Esophagus muscularis mucosa (tissue), 4 donors: ENCODE results near the gene SOX30. TPM values are rescaled to one million over a fixed set of nuclear protein-coding genes. Genes with fewer than 3 reads are reported as not detected.

Experiments used
- DNase-seq: peaks from one replicate; pipeline ENCODE4 v3.0.0-alpha.2; 2017; ENCODE audit errors: extremely low spot score
- H3K27ac ChIP-seq, 4 donors: fragments of 200-600 bp; sonication (generic); replicated peaks in 1 of 4; 1 replicate in 3 of 4; 2 replicates in 1 of 4; pipeline ENCODE4 v1.5.1; 2016 to 2019; ENCODE audit warnings: mild to moderate bottlenecking in 1 of 4
- H3K27me3 ChIP-seq, 4 donors: fragments of 200-600 bp; sonication (generic); one replicate each; pipeline versions ENCODE4 v1.5.1 to v1.6.0; 2016 to 2019
- H3K36me3 ChIP-seq, 4 donors: fragments of 200-600 bp; sonication (generic); one replicate each; pipeline ENCODE4 v1.5.1; 2016 to 2019
- H3K4me1 ChIP-seq, 4 donors: fragments of 200-600 bp; sonication (generic); one replicate each; pipeline ENCODE4 v1.5.1; 2016 to 2019
- H3K4me3 ChIP-seq, 4 donors: fragments of 200-600 bp; sonication (generic); 1 replicate in 2 of 4; 2 replicates in 2 of 4; pipeline ENCODE4 v1.5.1; 2016 to 2019; ENCODE audit warnings: mild to moderate bottlenecking in 4 of 4, moderate library complexity in 1 of 4
- H3K9me3 ChIP-seq, 4 donors: fragments of 200-600 bp; sonication (generic); 1 replicate in 3 of 4; 2 replicates in 1 of 4; pipeline ENCODE4 v1.5.1; 2016 to 2019
- EP300 ChIP-seq: sonication (generic); formaldehyde crosslinking; IDR thresholded peaks from one replicate; pipeline ENCODE4 v1.6.1; 2017; ENCODE audit warnings: antibody characterized with exemption
- POLR2A ChIP-seq: fragments of 450-650 bp; IDR thresholded peaks from one replicate; pipeline ENCODE4 v1.6.1; 2017; ENCODE audit warnings: antibody characterized with exemption, moderate library complexity, mild to moderate bottlenecking, low read depth
- POLR2AphosphoS5 ChIP-seq, 2 donors: sonication (generic); formaldehyde crosslinking; IDR thresholded peaks; one replicate each; pipeline ENCODE4 v1.6.1; 2017; ENCODE audit warnings: antibody characterized with exemption in 2 of 2
- whole genome bisulfite sequencing: methylation state at CpG from one replicate; pipeline ENCODE4 v1.1.5; 2018; 5-methylcytosine and 5-hydroxymethylcytosine counted together
- intact Hi-C: fragments of 100-400 bp; cut with DNase I; formaldehyde crosslinking; loops from one replicate; pipeline ENCODE4 v1.15.1; 2023
- total RNA-seq, 4 donors: library from RNA; depleted of rRNA; stranded (reverse); fragments of >200 nt; gene quantifications; one replicate each; pipeline versions ENCODE4 v1.1.0 to v1.2.1, GENCODE V29; 2016
- TF ChIP-seq, protein P1 (sequence below), 3 experiments: fragments of 200-600 bp in 2 of 3; fragments of 450-650 bp in 1 of 3; sonication (generic) in 2 of 3; IDR thresholded peaks; one replicate each; pipeline ENCODE4 v1.5.1; 2017 to 2019; ENCODE audit warnings: antibody characterized with exemption in 3 of 3, mild to moderate bottlenecking in 2 of 3, moderate library complexity in 1 of 3

SOX30 gene
- total RNA-seq, 4 donors from 2014 or later = 0.17 to 0.34 TPM; not detected in 2

GRCh38 chr5:157592594-157592993 lies 59.6 kb downstream of the SOX30 start:
- Histone ChIP-seq H3K36me3 (no peaks in the 10 kb centered on the region), H3K4me3 (no peak overlapping the region), H3K27me3 (no peaks in the 10 kb centered on the region), H3K4me1 (peaks cover 0 to 7% (median 5%) of the 10 kb centered on the region in 4 donors), H3K9me3 (no peaks in the 10 kb centered on the region), H3K27ac (no peak overlapping the region)
- no peak for DNase-seq
- no peak for TF ChIP-seq POLR2A
- TF ChIP-seq POLR2AphosphoS5 (IDR thresholded peaks at IDR 0.05) = no peak
- TF ChIP-seq, protein P1, sequence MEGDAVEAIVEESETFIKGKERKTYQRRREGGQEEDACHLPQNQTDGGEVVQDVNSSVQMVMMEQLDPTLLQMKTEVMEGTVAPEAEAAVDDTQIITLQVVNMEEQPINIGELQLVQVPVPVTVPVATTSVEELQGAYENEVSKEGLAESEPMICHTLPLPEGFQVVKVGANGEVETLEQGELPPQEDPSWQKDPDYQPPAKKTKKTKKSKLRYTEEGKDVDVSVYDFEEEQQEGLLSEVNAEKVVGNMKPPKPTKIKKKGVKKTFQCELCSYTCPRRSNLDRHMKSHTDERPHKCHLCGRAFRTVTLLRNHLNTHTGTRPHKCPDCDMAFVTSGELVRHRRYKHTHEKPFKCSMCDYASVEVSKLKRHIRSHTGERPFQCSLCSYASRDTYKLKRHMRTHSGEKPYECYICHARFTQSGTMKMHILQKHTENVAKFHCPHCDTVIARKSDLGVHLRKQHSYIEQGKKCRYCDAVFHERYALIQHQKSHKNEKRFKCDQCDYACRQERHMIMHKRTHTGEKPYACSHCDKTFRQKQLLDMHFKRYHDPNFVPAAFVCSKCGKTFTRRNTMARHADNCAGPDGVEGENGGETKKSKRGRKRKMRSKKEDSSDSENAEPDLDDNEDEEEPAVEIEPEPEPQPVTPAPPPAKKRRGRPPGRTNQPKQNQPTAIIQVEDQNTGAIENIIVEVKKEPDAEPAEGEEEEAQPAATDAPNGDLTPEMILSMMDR (IDR thresholded peaks at IDR 0.05) = no peak
- TF ChIP-seq EP300 = no peak
- 58% methylated on average over 3 of the region's 3 CpGs for WGBS
- intact Hi-C loops = no loop called here

DNA sequence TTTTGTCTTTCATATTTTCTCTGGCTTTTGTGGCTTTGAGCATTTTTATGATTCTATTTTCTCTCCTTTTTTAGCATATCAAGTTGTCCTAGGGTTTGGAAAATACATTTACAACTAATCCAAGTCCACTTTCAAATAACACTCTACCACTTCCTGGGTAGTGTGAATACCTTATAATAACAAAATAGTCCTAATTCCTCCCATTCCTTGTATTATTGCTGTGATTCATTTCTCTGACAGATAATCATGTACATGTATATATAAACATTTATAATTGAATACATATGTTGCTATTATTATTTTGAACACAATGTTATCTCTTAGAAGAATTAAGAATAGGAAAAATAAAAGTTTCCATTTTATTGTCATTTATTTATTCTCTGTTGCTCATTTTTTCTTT lies 61.8 kb downstream of the SOX30 start:
- DNase-seq = no peak
- intact Hi-C loops = no loop called here
- H3K9me3 ChIP-seq = no peaks in the 10 kb centered on the region
- H3K4me1 ChIP-seq = peaks cover 0 to 7% (median 5%) of the 10 kb centered on the region in 4 donors
- H3K4me3 ChIP-seq = no peak overlapping the region
- H3K27me3 ChIP-seq = no peaks in the 10 kb centered on the region
- TF ChIP-seq, protein P1 (IDR thresholded peaks at IDR 0.05) = no peak
- TF ChIP-seq EP300 = no peak
- no peak for TF ChIP-seq POLR2AphosphoS5 (IDR thresholded peaks at IDR 0.05)
- TF ChIP-seq POLR2A = no peak
- no peak overlapping the region for H3K27ac ChIP-seq
- H3K36me3 ChIP-seq = no peaks in the 10 kb centered on the region

DNA sequence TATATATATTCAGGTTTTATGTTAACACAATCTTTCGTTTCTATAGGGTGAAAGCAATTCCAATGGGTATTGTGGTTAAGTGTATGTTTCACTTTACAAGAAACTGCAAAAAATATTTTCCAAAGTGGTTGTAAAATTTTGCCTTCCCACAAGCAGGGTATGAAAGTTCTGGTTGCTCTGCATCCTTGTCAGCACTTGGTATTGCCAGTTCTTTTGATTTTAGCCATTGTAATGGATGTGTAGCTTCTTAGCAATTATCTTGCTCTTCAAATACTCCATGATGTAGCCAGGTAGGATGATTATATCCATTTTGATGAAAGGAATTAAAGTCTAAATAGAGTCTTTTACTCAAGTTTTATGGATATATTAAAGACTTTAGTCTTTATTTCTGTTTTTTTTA lies 67.6 kb downstream of the SOX30 start:
- H3K36me3 ChIP-seq = no peaks in the 10 kb centered on the region
- no peak overlapping the region for H3K27ac ChIP-seq
- no peak overlapping the region for H3K4me3 ChIP-seq
- whole genome bisulfite sequencing = 89% methylated on average over 1 of the region's 1 CpG
- intact Hi-C loops = loop anchor here (10.0 kb wide), 1 partner anchor 70 kb away; the partner anchor contains the start of gene SOX30
- no peaks in the 10 kb centered on the region for H3K27me3 ChIP-seq
- H3K4me1 ChIP-seq = no peaks in the 10 kb centered on the region
- DNase-seq = no peak
- TF ChIP-seq POLR2A (no peak), POLR2AphosphoS5 (IDR thresholded peaks at IDR 0.05) (no peak), EP300 (no peak)
- TF ChIP-seq, protein P1 (IDR thresholded peaks at IDR 0.05) = no peak
- H3K9me3 ChIP-seq = no peaks in the 10 kb centered on the region

DNA sequence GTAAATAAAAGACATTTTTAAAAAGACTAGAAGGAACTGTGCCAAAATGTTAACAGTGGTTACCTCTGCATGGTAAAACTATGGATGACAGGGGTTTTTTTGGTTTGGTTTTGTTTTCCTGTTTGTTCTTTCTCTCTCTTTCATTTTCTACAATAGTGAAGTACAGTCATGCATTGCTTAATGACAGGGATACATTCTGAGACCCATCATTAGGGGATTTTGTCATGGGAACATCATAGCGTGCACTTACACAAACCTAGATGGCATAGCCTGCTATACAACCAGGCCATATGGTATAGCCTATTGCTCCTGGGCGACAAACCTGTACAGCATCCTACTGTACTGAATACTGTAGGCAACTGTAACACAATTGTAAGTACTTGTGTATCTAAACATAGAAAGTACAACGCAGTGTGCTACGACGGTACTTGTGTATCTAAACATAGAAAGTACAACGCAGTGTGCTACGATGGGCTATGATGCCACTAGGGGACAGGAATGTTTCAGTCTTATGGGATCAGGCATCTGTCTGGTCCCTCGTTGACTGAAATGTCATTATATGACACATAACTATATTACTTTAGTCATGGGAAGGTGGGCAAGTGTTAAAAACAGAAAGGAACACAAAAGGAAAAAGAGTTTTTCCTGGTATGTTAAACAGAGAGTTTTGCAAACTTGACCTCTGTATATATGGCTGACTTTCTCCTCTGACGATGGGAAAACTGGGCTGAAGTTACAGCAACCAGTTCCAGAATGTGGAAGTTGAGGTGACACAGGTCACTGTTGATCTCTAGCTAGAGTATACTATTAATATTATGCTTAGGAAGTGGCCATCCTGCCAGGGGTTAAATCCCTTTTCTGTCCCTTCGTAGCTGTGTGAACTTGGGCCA lies 69.3 kb downstream of the SOX30 start:
- intact Hi-C loops = loop anchor here (10.0 kb wide), 1 partner anchor 72 kb away; the partner anchor contains the start of gene SOX30
- no peak overlapping the region for H3K4me3 ChIP-seq
- no peaks in the 10 kb centered on the region for H3K36me3 ChIP-seq
- 65% methylated on average over 10 of the region's 10 CpGs for WGBS
- H3K27me3 ChIP-seq = no peaks in the 10 kb centered on the region
- no peaks in the 10 kb centered on the region for H3K4me1 ChIP-seq
- TF ChIP-seq POLR2AphosphoS5 (IDR thresholded peaks at IDR 0.05) (no peak), POLR2A (no peak), EP300 (no peak)
- TF ChIP-seq, protein P1 (IDR thresholded peaks at IDR 0.05) = no peak
- no peaks in the 10 kb centered on the region for H3K9me3 ChIP-seq
- H3K27ac ChIP-seq = no peak overlapping the region
- DNase-seq = no peak
